Measurements from ENCODE around the gene NSL1. TPM values are rescaled to one million over a fixed set of nuclear protein-coding genes. Genes with fewer than 3 reads are reported as not detected.
A peak's percentile ranks its signal among the peaks of the same experiment; 100 is the strongest.

NSL1 gene
- total RNA-seq, 1 donor from 2014 or later, result 30.2 TPM

GRCh38 chr1:212678456-212679410 lies 112.8 kb downstream of the NSL1 start:
- no peaks in the 10 kb centered on the region for H3K36me3 ChIP-seq
- no peaks in the 10 kb centered on the region for H3K27me3 ChIP-seq
- no peak overlapping the region for H3K4me3 ChIP-seq
- no peaks in the 10 kb centered on the region for H3K9me3 ChIP-seq
- intact Hi-C loops (cut with DNase I), result no loop called here
- DNase-seq (no peak), ATAC-seq (peak; percentile 42)
- peaks cover 5% of the 10 kb centered on the region for H3K4me1 ChIP-seq
- no peak for TF ChIP-seq CTCF (IDR thresholded peaks at IDR 0.05)
- no peak overlapping the region for H3K27ac ChIP-seq

GRCh38 chr1:212677573-212677972 lies 114.0 kb downstream of the NSL1 start:
- intact Hi-C loops (cut with DNase I), result no loop called here
- H3K4me1 ChIP-seq, result no peaks in the 10 kb centered on the region
- H3K27ac ChIP-seq, result no peak overlapping the region
- H3K4me3 ChIP-seq, result no peak overlapping the region
- DNase-seq (no peak), ATAC-seq (no peak)
- no peak for TF ChIP-seq CTCF (IDR thresholded peaks at IDR 0.05)
- no peaks in the 10 kb centered on the region for H3K27me3 ChIP-seq
- no peaks in the 10 kb centered on the region for H3K9me3 ChIP-seq
- no peaks in the 10 kb centered on the region for H3K36me3 ChIP-seq

GRCh38 chr1:212677136-212677535 lies 114.4 kb downstream of the NSL1 start:
- no peak for ATAC-seq
- no peak for DNase-seq
- TF ChIP-seq CTCF (IDR thresholded peaks at IDR 0.05), result no peak
- Histone ChIP-seq H3K27ac (no peak overlapping the region), H3K36me3 (no peaks in the 10 kb centered on the region), H3K4me1 (no peaks in the 10 kb centered on the region), H3K4me3 (no peak overlapping the region), H3K9me3 (no peaks in the 10 kb centered on the region), H3K27me3 (no peaks in the 10 kb centered on the region)
- intact Hi-C loops (cut with DNase I), result no loop called here

Other genes starting within 250 kb of the NSL1 start
- gene ATF3, start 183.0 kb downstream of the NSL1 start, total RNA-seq, result 28.9 TPM
- gene BATF3, start 91.9 kb downstream of the NSL1 start, total RNA-seq, result 10.0 TPM
- 13.0 TPM for gene TATDN3, start 117 bp upstream of the NSL1 start, total RNA-seq
- not detected for gene SPATA45, start 55.9 kb upstream of the NSL1 start, total RNA-seq
- 11.3 TPM for gene FLVCR1, start 66.5 kb upstream of the NSL1 start, total RNA-seq
- 1.9 TPM for gene VASH2, start 158.8 kb upstream of the NSL1 start, total RNA-seq
- gene ANGEL2, start 224.1 kb upstream of the NSL1 start, total RNA-seq, result 32.9 TPM

All from upper lobe of right lung (tissue), 1 donor.